Measurements from ENCODE around the gene ILKAP.

The ILKAP gene

DNA sequence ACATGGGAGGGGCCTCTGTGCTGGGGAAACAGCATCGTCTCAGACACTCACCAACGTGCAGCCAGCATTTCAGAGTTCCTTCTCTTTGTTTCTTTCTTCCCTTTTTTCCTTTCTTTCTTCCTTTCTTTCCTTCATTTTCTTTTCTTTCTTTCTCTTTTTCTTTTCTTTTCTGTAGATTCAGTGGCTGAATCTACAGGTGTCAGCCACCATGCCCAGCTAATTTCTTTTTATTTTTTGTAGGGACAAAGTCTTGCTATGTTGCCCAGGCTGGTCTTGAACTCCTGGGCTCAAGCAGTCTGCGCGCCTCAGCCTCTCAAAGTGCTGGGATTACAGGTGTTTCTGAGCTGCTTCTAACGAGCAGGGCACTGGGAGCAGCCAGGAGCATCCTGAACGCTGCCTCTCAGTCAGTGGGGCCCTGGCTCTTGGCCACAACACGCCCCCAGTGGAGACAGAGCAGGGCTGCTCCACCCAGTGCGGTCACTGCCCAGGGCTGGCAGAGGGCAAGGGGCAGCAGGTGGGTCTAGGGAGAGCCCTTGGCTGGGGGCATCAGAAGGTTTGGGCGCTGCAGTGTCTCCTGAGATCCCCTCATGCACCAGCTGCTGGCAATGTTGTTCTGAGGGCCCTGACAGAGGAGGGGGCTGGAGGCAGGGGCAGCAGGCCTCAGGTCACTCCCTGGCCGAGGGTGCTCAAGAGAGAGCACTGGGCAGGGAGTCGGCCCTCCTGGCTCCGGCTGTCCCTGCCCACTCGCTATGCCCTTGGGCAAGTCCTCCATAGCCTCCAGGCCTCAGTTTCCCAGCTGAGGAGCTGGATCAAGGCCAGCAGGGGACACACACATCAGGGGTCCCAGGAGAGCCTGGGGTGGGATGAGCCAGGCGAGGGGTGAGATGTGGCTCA is 69.7 kb downstream of the ILKAP start:
- DNase-seq: no peak

DNA sequence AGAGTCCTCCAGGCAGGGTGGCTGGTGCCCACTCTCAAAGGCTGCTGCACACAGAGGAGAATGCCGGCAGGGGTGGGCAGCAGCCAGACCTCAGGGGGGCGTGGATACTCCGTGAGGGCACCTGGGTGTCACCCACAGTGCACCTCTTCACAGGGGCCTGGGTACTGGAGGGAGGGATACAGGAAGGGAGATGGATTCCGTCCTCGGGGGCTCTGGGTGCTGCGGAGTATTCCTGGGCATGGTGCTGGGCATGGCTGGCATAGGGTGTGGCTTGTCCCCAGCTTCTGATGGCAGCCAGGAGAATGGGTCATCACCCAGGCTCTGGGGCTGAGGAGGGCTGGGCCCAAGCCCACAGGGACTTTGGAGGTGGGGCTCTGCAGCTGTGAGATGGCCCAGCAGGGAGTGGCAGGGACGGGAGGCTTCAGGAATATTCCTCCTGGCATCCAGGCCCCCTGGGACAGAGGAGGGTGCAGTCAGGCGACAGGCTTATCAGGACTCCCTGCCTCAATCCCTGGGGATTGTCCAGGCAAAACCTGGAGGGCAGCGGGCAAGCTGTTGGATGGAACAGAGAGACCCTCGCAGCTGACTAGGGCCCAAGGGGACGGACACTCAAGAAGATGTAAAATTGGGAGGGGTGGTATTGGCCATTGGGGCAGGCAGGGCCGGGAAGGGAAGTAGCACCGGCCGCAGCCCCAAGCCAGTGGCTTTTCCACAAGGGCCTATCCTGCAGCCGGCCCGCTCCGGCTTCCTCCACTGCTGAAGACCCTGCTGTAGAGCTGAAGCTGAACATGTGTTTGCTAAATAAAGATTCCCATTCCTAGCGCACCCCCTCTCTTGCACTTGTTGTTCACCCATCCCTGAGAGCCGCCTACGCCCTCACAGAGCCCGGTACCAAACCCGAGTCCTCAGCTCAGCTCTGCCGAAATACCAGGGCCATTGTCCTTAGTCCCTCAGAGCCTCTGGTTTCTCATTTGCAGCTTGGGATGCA is 70.7 kb downstream of the ILKAP start:
- no peak for DNase-seq

DNA sequence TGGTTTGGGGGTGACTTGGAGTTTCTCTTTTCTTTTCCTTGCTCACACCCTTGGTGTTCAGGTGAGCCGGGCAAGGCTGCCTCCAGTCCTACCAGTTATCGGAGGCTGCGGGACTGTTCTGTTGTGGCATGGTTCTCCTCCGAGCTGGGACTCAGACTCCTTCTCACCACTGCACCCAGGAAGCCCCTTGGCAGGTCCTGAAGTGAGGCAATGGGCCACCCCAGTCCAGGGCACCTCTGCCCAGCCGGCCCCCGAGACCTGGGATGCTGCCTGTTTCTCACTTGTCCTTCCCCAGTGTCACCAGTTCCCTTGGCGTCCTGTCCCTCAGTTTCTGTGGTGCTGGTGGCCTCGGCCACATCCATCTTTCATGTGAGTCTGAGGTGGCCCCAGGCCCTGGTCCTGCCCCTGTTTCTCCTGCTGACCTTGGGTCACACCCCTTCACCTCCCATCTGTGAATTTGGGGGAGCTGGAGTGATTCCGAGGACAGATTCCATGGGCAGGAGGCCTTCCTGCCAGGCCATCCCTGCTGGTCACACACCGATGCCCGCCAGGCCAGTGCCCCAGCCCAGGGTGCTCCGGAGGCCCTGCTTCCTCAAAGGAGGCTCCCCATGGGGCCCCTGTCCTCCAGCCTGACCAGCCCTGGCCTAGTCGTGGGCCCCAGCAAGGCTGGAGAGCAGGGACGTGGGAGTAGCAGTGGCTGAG is 71.6 kb downstream of the ILKAP start:
- no peak for DNase-seq

DNA sequence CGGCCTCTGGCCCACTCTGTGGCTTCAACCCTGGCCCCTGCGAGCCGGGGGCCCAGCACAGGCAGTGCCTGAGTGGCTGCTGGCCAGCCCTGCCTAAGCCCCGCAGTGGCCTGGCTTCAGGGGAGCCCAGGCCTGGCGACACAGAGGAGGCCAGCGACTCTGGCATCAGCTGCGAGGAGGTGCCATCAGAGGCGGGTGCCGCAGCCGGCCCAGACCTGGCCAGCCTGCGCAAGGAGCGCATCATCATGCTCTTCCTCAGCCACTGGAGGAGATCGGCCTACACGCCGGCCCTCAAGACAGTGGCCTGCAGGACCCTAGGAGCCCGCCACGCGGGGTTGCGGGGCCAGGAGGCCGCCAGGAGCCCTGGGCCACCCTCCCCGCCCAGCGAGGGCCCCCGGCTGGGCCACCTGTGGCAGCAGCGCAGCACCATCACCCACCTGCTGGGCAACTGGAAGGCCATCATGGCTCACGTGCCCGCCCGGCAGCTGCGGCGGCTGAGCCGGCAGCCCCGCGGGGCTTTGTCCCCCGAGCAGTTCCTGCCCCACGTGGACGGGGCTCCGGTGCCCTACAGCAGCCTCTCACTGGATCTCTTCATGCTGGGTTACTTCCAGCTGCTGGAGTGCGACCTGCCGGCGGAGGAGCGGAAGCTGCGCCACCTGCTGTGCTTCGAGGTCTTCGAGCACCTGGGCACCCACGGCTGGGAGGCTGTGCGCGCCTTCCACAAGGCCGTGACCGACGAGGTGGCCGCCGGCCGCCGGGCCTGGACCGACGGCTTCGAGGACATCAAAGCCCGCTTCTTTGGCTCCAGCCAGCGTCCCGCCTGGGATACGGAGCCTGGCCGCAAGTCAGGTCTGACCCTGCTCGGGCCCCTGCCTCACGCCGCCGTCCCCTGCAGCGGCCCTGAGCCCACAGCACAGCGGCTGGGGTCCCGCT is 72.5 kb downstream of the ILKAP start:
- DNase-seq: no peak

DNA sequence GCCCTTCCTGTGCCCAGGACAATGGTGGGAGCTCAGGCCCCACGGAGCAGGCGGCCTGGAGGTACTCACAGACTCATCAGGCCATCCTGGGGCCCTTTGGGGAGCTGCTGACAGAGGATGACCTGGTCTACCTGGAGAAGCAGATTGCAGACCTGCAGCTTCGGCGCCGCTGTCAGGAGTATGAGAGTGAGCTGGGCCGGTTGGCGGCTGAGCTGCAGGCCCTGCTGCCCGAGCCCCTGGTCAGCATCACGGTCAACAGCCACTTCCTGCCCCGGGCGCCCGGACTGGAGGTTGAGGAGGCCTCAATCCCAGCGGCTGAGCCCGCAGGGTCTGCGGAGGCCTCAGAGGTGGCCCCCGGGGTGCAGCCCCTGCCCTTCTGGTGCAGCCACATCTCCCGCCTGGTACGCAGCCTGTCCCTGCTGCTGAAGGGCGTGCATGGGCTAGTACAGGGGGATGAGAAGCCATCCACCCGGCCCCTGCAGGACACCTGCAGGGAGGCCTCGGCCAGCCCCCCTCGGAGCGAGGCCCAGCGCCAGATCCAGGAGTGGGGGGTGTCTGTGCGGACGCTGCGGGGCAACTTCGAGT is 73.3 kb downstream of the ILKAP start:
- no peak for DNase-seq

DNA sequence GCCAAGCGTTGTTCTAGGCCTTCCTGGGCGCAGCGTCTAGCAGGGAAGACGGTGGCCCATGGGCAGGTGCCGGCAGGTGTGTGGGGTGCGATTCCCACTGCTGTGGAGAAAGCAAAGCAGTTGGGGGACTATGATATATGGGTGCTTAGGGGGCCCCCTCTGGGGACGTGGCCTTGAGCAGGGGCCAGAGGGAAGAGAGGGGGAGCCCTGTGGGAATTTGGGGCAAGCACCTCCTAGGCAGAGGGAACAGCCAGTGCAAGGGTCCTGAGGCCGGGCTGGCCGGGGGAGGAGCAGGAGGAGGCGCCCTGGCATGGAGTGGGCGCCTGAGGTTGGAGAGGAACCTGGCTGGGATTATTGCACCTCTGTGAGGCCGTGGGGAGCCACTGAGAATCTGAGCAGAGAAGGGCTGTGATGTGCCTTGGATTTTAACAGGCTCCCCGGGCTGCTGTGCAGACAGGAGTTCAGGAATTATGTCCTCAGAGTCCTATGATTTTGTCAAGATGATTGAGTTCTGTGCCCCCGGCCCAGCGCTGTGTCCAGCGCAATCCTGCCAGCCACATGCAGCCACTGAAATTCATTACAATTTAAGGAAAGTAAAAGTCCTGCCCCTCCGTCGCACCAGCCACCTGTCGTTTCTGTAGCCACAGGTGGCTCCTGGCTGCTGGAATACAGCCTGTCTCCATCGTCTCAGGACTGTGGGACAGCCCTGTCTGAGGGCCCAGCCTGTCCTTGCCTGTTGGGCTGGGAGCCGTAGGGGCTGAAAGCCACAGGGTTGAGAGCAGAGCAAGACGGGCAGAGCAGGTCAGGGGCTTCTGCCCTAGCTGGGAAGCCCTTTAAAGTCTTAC is 74.1 kb downstream of the ILKAP start:
- no peak for DNase-seq

DNA sequence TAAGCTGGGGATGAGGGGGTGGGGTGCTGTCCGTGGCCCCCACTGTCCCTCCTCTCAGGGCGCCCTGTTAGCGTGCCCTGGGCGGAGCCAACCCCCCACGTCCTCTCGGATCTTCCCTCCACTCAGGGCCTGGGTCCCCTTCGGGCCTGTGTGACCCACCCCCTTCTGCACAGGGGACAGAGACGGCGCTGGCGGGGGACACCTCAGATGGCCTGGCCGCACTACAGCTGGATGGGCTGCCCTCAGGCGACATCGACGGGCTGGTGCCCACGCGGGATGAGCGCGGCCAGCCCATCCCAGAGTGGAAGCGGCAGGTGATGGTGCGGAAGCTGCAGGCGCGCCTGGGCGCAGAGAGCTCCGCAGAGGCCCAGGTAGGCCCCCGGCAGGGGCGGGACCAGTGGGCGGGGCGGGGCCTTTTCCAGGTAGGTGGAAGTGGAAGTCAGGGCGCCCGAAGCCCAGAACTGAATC is 74.9 kb downstream of the ILKAP start:
- no peak for DNase-seq

DNA sequence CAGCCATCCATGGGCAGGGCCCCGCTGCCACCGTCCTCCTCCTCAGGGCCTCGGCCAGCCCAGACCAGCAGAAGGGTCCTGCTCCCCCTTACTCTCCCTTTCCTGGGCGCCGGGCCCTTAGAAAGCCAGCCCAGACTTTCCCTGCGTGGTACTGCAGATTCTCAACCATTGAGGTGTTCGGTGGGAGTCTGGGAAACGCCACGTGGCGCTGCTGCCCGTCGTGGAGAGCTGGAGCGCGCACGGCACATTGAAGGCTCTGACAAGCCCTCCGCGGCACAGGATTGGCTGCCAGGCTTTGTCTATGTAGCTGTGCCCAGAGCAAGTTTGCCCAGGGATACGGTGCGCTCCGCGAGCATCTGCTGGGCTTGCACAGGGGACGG is 75.4 kb downstream of the ILKAP start:
- DNase-seq: no peak

DNA sequence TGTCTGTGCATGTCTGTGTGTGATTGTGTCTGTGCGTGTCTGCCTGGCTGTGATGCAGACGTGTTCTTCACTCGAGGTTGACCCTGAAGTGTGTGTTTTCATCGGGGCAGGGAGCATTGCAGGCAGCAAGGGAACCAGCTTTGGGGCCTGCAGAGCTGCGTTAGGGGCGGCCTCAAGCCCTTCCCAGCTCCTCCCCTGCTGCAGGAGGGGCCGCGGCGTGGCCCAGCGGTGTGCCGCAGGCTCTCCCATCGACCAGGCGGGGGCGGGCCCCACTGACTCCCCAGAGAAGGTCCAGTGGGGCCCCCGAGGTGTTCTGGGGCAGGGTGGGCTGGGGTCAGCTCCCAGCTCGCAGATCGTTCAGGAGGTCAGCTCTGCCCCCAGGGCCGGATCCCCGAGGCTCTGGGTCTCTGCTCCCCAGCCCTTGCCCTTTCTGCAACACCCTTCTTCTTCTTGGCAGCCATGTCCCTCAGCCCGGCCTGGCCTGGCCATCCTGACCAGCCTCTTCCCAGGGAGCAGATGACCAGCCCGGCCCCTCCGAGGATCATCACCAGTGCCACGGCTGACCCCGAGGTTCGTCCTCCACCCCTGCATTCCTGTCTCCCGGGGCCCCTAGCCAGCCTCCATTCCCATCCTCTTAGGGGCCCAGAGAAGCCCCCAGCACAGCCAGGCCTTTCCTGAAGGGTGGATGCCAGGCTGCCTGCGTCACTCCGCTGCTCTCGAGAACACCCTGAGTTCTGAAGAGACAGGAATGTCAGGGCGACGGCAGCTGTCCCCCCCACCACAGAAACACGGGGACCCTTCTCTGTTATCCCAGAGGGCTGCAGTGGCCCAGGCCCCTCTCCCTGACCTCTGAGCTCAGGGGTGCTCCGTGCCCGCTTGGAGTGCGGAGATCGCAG is 76.1 kb downstream of the ILKAP start:
- DNase-seq: no peak

DNA sequence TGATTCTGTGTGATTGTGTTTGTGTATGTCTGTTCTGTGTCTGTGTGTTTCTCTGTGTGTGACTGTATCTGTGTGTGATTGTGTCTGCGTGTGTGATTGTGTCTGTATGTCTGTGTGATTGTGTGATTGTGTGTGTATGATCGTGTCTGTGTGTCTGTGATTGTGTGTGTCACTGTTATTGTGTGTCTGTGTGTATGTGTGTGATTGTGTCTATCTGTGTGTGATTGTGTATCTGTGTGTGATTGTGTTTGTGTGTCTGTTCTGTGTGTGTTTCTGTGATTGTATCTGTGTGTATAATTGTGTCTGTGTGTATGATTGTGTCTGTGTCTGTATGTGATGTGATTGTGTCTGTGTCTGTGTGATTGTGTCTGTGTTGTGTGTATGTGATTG is 76.7 kb downstream of the ILKAP start:
- no peak for DNase-seq

DNA sequence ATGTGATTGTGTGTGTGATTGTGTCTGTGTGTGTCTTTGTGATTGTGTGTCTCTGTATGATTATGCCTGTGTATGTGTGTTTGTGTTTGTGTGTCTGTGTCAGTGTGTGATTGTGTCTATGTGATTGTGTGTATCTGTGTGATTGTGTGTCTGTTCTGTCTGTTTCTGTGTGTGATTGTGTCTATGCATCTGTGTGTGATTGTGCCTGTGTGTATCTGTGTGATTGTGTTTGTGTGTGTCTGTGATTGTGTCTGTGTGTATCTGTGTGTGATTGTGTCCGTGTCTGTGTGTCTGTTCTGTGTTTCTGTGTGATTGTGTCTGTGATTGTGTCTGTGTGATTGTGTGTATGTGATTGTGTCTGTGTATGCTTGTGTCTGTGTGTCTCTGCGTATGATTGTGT is 77.2 kb downstream of the ILKAP start:
- DNase-seq: no peak

DNA sequence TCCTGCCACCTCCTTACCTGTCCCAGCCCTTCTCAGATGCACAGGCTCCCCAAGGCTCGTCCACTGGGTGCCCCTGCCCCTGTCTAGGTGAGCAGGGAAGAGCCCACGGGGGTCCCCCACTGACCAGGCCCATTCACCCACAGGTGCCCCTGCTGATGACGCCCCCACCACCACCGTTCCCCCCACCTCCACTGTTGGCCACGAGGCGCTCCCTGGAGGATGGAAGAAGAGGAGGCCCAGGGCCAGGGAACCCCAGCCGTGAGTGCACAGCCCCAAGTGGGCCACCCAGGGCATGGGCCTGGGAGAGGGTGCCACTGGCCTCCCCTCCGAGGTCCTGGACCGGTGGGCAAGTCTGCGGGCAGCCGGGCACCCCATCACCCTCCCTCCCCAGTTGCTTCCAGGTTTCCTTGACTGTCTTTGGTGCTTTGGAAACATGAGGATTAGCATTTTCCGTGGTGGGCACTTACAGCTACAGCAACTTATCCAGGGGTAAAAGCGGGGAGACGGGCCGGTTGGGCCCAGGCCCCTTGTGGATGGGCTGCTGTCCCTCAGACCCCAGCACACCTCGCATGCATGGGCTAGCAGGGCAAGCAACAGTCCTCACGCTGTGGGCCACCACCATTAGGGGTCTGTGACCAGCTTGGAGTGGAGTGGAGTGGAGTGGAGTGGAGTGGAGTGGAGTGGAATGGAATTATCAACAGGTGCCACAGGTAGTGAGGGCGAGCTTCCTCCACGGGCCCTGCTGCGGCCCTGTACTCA is 78.2 kb downstream of the ILKAP start:
- DNase-seq: no peak

DNA sequence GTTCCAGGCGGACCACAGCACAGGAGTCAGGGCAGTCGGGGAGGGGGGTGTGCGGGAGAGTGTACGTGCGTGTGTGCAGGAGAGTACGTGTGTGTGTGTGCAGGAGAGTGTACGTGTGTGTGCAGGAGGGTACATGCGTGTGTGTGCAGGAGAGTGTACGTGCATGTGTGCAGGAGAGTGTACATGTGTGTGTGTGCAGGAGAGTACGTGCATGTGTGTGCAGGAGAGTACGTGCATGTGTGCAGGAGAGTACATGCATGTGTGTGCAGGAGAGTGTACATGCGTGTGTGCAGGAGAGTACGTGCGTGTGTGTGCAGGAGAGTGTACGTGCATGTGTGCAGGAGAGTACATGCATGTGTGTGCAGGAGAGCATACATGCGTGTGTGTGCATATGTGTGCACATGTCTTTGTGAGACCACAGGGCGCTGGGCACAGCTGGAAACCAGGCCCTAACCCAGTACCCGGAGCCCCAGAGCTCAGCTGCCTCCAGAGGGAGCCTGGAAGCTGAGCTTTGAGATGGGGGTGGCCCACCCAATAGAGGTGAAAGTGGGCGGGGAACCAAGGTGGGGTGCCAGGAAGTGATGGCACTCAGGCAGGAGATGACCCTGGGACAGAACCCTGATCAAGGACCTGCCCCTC is 78.9 kb downstream of the ILKAP start:
- no peak for DNase-seq

DNA sequence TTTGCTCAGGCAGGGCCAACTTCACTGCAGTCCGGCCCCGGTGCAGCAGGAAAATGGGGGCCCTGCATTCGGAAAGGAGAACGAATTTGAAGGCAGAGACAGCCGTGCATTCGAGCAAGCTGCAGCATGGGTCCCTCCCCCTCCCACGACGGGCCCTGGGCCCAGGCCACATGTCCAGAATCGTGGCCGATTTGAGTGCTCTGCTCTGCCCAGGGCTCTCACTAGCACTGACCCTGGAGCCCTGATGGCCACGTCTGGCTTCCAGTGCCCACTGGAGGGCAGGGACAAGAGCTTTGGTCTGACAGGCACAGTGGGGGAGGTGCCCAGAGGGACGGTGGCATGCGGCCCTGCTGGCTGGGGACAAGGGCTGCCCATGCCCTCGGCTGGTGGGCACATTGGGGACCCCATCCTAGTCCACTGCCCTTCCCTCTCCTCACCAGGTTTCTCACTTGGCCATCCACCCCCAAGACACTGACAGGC is 79.5 kb downstream of the ILKAP start:
- DNase-seq: no peak

DNA sequence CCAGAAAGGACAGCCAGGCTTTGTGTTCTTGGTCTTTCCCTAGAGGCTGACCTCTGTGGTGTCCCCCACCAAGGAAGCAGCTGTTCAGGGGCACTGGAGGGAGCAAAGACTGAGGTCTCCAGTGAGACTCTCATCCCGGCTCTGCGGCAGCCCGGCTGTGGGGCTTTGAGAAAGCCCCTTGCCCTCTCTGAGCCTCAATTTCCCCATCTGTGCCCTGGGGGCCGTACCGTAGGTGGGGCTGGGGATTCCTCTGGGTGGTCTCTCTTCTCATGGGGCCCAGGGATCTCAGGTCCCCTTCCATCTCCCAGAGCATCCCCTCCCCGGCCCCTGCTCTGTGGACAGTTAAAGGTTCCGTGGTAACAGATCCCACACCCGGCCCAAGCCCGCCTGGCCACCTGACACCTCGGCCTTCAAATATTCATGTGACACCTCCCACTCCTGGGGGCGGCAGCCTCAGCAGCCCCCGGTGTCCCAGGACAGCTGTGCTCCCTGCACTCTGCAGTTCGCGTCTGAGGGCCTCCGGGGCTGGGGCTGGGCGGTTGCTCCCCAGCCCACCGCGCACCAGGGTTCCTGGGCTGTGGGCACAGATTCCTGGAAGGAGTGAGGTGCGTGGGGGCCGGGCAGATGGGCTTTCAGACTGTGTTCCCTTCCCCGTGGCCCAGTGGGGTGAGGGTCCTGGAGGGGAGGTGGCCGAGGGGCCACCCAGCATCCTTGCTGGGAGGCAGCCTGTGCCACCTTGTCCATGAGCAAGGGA is 80.1 kb downstream of the ILKAP start:
- no peak for DNase-seq

DNA sequence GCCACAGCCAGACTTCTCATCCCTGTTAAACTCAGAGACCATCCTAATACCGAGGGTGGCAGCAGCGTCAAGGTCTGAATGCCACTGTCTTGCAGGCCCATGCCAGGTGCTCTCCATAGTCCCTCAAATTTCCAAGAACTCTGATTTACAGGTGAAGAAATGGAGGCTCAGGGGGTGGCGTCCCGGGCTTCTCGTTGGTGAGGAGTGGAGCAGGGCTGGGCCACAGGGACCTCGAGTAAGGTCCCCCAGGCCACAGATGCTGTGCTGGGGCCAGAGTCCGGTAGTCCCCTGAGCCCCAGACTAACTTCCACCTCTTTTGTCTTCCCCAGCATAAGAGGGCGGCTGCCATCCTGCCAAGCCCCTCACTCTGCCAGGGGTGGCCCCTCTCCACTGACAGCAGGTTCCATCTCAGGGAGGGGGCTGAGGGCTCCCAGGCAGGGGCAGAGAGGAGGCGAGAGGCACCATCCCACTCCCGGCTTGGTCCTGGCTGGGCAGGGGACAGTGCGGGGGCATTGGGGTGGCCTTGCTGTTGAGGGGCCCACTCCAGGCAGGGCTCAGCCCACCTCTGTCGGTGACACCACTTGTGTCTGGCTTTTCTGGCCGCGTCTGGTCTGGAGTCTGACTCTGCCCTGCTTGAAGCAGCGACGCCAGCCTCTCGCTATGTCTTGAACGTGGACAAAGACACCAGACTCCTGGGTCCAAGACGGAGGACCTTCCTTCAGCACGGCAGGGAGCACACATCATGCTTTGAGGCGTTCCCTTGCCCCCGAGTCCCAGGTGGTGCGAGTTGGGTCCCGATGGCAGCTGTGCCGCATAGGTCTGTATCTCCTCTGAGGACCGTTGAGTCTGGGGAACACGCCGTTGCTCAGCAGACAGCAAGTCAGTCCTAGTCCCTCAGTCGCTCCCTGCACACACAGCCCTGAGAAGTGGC is 80.9 kb downstream of the ILKAP start:
- no peak for DNase-seq
